ENCODE data around the gene CDH6.

CDH6 gene

GRCh38 chr5:31204958-31205357, 11.5 kb downstream of the CDH6 start:
- no peak for FAIRE-seq

GRCh38 chr5:31208043-31208442, 14.6 kb downstream of the CDH6 start:
- no peak for FAIRE-seq

DNA sequence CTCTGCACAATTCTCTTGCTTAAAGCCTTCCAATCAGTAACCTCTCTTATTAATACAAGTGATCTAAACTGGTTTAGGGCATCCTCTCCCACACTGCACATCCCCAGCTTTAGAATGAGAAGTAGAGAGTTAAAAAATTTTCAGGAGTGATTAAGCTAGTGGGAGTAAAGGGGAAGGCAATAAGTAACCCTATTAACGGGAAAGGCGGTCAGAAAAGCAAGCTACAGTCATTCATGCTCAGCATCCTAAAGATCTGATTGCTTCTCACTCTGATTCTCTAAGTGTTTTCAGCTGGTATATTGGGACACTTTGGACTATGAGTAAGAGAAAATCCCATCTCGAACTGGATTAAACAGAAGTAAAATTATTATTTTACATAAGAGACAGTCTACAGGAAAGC, 15.8 kb downstream of the CDH6 start:
- no peak for FAIRE-seq

GRCh38 chr5:31211098-31211497, 17.6 kb downstream of the CDH6 start:
- no peak for FAIRE-seq

GRCh38 chr5:31213257-31213656, 19.8 kb downstream of the CDH6 start:
- FAIRE-seq = no peak

GRCh38 chr5:31213705-31214121, 20.2 kb downstream of the CDH6 start:
- no peak for FAIRE-seq

- no peak for FAIRE-seq
These were observed 20.7 kb downstream of the CDH6 start for GRCh38 chr5:31214229-31214628.

GRCh38 chr5:31215236-31215635, 21.8 kb downstream of the CDH6 start:
- no peak for FAIRE-seq

DNA sequence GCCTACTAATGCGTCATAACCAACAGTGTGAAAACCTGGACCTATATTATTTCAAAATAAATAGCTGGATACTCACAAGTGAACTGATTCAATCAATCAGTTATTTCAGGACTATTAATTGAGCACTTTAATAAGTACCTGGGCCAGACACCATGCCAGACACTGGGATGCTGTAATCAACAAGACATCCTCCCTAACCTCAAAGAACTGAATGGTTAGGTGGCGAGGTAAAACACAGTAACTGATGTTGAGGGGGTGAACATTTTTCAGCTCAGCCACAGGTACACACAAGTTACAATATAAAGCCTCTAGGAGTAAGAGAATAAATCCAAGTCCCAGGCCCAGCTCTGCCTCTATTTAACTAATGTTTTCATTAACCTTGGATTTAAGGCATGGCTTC, 24.0 kb downstream of the CDH6 start:
- FAIRE-seq = no peak

- no peak for FAIRE-seq
These were observed 25.5 kb downstream of the CDH6 start for GRCh38 chr5:31218978-31219377.

GRCh38 chr5:31221001-31221400, 27.5 kb downstream of the CDH6 start:
- no peak for FAIRE-seq

DNA sequence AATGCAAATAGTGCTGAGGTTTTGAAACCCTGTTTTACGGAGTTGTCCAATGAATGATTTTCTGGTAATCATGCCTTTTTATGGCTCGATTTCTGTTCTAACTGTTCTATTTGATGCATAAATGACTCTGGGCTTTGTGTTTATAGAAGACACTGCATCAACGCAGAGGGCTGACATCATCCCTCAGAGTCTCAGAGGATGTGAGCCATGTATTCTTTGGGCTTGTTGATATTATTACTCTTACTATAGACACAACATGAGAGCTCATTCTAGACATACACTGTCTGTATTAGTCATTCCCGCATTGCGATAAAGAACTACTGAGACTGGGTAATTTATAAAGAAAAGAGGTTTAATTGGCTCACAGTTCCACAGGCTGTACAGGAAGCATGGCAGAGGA, 31.6 kb downstream of the CDH6 start:
- FAIRE-seq = no peak

- FAIRE-seq = no peak
These were observed 32.1 kb downstream of the CDH6 start for GRCh38 chr5:31225613-31226012.

DNA sequence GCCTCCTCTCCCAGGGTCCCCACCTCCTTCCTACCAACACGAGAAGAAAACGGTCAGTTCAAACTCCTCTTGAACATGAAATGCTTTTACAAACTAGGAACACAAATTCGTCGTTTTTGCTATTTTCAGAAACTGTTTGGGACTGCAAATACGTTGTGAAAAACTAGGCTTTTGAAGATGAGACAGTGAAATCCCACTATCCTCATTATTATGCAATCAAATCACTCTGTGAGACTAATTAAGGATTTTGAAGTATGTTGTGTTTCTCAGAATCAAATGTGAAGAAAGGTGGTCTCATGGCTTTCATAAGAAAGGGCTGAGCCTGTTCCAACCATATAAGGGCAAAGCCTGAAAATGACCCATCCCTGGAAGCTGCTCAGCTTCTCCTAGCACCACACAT, 33.2 kb downstream of the CDH6 start:
- FAIRE-seq = no peak

DNA sequence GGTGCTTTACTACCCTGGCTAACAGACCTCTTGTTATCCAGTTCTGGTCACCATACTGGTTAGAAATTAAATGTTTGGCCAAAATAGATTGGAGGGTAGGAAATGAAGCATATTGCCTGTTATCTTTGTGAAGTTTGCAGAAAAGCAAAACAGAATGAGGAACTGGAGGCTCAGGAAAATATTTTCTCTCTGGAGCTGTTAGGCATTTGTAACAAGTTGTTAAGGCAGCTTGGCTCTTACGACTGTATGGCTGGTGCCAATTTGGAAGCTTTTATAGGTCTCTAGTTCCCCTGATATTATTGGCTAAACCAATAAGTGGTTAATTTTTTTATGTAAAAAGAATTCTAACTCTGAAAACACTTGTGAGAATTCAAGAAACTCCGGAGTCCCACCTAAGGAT, 35.8 kb downstream of the CDH6 start:
- no peak for FAIRE-seq

DNA sequence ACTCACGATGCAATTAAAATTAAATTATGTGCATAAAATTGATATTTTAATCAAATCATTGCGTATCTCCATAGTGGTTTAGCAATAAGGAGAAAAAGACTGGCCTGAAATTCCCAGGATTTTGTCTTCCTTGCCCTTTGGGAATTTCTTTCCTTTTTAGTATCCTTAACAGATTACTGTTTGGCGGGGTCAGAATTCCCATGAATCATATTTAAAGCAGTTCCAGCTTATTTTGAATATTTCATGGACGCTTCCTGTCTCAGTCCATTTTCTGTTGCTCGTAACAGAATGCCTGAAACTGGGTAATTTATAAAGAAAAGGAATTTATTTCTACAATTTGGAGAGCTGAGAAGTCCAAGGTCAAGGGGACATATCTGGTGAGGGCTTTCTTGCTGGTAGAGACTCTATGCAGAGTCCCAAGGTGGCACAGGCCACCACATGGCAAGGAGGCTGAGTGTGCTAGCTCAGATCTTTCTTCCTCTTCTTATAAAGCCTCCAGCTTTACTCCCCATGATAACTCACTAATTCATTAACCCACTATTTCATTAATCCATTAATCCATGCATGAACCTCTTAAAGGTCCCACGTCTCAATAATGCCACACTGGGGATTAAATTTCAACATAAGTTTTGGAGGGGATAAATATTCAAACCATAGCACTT, 37.8 kb downstream of the CDH6 start:
- FAIRE-seq = no peak

- FAIRE-seq = peak; percentile 73
These were observed 38.9 kb downstream of the CDH6 start for GRCh38 chr5:31232273-31232888.

DNA sequence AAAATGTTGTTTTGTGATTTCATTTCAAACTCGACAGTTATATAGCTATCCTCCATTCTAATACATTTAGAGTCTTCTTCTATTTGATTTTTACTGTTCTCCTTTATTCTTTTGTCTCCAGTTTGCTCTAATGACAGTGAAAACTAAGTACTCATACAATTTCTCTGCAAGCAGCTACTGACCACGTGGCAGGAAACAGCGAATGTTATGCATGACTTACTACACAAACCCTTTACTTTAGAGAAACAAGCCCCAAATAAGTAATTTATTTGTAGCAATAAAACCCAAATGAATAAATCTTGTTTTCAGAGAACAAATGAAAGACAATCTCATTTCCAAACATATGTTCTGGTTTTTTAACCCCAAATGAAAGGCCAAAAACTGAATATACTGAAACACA, 41.9 kb downstream of the CDH6 start:
- FAIRE-seq = no peak

DNA sequence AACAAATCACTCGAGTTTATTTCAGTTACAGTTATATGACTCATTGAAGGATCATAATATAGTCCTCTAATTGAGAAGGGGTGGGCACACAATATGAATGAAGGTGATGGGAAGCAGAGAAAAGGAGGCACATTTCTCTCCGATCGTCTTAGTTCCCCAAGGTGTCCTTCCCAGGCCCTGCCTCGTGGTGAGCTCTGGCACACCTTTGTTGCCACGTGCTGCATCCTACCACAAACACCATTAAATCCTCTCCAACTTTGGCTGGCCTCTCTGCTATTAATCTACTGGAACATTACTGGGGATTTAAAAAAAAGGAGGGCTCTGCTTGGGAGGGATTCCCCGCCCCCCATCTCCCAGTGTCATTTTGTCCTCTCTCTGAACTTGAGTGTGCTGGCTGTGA, 42.9 kb downstream of the CDH6 start:
- no peak for FAIRE-seq

DNA sequence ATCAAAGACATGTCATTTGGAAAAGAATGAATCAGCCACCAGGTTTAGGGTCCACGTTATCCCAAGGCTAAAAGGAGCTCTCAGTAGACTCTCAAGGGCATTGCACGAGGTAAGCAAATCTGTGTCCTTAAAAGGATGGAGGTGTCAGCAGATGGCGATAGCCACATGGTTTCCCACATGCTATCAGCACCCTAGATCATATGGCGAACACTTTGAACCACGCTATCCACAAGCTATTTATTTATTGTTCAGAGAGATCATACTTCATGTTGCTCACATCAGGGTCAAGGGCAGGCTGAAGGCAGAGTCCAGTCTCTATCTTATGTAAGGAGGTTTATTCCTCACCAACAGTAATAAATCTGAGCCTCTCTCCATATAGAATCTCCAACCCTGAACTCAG, 43.7 kb downstream of the CDH6 start:
- FAIRE-seq = no peak

DNA sequence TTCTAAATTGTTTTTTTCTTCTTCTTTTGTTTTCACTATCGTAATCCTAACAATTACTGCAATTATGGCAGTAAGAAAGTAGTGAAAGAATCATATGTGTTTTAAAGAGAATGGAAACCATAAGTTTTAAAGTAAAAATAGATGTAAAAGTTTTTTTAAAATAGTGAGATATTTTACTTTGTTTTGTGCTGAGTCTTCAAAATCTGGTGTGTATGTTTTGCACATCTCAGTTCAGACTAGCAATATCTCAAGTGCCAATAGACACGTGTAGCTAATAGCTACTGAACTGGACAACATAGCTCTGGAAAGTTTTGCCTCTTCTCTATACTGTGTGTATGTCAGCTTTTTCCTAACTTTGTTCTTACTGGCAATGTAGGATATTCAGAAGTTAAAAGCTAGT, 45.0 kb downstream of the CDH6 start:
- no peak for FAIRE-seq

DNA sequence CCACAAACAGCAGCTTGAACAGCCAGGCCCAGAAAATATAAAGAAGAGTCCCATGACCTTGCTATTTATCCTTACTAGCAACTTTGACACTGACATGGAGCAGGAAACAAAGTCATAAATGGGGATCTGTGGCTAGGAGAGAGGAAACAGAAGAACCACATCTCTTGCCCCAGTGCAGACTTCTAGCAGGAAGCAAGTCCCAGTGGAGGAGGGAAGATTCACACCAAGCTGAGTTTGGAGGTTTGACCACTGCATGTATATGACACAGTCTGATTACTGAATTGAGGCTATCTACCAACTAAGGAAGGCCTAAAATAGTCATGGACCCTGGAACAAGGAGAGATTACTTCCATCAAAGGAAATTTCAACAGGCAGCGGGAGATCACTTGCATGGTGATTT, 51.4 kb downstream of the CDH6 start:
- no peak for FAIRE-seq

DNA sequence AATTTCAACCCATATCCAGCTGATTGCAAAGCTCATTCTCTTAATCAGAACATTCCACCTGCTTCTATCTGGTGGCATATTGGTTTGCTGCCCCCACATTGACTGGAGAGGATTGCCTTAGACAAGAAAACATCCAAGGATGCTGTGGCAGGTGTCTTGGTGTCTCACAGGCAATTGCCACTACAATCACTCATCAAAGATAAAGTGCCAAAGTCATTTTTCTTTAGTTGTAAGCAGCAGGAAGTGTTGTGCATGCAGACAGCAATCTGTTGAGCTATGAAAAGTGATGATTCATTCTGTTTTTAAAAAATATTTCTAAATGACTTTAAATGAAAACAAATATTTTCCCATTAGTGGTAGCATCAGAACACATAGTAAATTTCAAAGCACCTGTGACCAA, 53.9 kb downstream of the CDH6 start:
- no peak for FAIRE-seq

DNA sequence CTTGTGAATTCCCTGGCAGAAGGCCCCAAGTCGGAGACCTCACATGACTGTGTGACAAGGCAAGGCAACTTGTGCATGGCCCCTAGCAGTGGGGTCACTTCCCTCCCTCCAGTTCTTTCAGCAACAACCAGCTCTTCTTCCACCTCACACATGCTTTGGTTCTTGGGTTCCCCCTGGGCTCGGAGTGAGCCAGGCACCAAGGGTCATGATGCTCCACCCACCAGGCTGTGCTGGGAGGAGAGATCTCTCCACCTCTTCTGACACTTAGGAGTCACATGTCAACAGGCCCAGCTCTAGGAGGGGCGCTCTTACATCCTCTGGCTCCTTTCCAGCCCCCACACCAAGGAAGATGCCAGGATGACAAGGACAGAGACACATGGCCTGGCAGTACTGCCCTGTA, 56.7 kb downstream of the CDH6 start:
- no peak for FAIRE-seq

GRCh38 chr5:31251032-31251431, 57.5 kb downstream of the CDH6 start:
- no peak for FAIRE-seq

All from colon (tissue), 2 donors.